ENCODE results near the gene FABP6.
"Not testable (repeated sequence)": the region's sequence is repeated elsewhere in the genome, so short reads cannot be mapped to it uniquely, and the experiment has no call there.

FABP6 gene

DNA sequence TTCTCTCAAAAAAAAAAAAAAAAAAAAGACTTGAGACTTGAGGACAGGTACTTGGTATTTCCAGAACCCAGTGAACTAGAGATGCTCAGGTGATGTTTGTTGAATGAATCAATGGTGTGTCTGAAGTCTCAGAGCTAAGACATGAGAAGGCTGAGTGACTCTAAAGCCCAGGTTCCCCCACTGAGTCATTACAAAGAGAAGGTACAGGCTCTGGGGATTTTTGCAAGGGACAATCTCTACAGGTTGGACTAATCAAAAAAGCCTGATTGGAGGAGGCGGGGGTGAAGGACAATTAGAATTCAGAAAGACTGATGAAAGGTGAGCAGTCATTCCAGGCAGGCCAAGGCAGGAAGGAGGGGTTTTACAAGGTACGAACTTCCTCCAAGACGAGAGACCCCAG is 8.2 kb upstream of the FABP6 start:
- no peak for DNase-seq (ENCODE audit: low read depth, low spot score)

DNA sequence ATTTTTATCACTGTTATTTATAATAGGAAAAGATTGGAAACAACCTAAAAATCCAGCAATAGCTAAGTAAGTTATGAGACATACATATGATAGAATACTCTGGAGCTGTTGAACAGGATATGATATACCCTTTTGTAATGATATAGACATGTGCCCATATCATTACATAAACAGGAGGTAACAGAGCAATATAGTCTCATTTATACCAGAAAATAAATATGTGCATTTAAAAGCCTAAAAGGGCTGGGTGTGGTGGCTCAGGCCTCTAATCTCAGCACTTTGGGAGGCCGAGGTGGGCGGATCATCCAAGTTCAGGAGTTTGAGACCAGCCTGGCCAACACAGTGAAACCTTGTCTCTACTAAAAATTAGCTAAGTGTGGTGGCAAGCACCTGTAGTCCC is 2.3 kb upstream of the FABP6 start:
- DNase-seq (ENCODE audit: low read depth, low spot score) = no peak

DNA sequence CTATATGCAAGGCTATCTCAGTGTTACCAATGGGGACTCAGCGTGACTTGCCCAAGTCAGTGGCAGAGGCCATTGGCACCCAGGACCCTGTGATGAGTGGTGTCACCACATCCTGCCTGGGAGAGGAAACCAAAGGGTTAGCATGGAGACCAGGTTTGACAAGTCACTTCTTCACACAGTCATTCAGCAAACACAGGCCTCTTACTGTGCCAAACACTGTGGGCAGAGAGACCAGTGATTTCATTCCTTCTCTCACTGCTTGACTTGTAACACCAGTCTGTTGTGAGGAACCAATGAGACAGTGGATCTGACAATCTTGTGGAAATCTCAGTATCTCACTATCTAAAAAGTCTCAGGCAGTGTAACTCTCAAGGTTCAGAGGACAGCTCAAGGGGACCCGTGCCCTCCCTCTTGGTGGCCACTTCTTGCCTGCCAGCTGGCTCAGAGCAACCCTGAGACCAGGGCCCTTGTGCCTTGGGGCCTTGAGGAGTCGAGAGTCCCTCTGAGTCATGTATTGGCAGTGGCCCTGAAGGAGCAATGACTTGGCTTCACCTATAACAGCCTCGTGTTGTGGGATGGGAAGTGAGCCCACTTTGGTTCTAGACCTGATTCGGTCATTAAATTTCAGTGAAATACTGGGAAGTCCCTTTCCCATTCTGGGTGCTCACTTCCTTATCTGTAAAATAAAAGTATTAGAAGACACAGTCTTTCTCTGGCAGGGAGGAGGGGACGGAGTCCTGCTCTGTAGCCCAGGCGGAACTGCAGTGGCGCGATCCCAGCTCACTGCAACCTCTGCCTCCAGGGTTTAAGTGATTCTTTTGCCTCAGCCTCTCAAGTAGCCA is 1.6 kb downstream of the FABP6 start:
- DNase-seq (ENCODE audit: low read depth, low spot score) = peak; percentile 83

DNA sequence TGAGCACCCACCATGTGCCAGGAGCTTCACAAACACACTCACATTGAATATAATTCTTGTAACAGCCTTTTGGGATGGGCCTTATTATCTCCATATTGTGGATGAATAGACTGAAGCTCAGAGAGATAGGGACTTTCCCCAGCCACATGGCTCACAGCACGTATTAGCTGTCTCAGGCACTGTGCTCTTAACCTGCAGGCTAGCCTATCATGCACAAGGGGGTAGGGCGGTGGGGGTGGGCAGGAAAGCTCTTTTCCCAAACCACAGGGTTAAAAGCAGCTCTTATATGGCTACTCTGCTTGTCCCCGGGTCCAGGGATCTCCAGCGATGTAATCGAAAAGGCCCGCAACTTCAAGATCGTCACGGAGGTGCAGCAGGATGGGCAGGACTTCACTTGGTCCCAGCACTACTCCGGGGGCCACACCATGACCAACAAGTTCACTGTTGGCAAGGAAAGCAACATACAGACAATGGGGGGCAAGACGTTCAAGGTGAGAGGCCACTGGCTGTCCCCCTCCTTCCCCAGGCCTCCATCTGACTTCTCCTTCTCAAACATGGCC is 2.6 kb downstream of the FABP6 start:
- DNase-seq (ENCODE audit: low read depth, low spot score) = no peak

DNA sequence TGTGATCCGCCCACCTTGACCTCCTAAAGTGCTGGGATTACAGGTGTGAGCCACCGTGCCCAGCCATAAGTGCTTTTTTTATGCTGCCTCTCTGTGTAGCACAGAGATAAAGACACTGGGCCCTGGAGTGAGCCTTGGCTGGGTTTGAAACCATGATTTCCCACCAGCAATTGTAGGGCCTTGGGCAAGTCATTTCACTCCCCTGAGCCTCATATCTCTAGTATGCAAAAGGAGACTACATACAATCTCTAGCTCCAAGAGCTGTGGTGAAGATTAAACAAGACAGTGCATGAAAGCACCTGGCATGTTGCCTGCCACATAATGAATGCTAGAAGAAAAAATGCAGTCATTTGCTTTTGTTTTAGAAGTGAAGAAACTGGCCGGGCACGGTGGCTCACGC is 3.9 kb downstream of the FABP6 start:
- no peak for DNase-seq (ENCODE audit: low read depth, low spot score)

DNA sequence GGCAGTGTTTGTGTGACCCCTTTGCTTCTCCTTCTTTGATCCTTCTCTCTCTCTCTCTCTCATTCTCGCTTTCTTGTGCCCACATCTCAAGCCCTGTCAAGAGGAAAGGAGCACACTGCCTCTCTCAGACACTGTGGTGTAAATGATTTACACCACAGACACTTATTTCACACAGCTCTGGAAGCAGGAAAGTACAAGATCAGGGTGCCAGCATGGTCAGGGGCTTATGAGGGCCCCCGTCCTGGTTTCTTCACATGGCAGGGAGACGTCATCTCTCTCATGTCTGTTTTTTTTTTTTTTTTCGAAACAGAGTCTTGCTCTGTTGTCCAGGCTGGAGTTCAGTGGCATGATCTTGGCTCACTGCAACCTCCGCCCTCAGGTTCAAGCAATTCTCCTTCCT is 6.4 kb downstream of the FABP6 start:
- no peak for DNase-seq (ENCODE audit: low read depth, low spot score)

DNA sequence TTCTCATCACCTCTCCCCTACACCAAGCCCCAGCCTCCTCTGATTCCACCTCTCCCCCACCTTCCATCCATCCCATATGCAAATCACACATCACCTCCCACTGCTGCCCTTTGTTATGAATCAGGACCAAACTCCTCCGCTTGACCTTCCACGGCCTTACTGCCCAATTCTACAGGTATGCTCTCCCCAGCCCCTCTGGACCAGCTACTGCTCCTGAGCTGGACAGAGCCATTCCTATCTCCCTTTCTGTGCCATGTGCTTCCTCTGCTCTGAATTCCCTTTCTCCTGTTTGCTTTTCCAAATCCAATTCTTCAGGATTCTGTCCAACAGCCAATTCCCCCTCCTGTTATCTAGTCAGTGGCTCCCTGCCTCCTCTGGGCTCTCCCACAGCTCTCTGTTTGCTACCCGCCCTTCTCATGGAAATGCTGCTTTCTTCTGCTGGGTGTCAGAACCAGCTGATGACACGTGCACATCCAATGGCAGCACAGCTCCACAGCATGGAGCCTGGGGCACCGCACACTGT is 8.3 kb downstream of the FABP6 start:
- DNase-seq (ENCODE audit: low read depth, low spot score) = no peak

DNA sequence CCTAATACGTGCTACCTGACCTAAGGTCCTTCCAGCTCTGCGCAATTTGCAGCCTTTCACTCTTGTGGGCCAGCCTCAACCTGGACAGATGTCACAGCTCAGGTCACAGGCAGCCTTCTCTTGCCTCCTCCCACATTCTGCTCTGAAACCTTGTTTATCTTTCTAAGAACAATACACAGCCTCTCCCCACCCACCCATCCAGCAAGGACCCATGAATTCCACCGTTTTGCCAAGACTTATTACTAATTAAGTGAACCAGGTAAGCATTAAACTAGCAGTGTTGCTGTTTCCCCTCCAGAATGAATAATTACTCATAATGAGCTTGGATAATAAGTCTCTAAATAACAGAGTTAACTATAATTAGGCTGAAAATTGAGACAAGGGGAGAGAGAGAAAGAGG is 11.0 kb downstream of the FABP6 start:
- DNase-seq (ENCODE audit: low read depth, low spot score) = no peak

DNA sequence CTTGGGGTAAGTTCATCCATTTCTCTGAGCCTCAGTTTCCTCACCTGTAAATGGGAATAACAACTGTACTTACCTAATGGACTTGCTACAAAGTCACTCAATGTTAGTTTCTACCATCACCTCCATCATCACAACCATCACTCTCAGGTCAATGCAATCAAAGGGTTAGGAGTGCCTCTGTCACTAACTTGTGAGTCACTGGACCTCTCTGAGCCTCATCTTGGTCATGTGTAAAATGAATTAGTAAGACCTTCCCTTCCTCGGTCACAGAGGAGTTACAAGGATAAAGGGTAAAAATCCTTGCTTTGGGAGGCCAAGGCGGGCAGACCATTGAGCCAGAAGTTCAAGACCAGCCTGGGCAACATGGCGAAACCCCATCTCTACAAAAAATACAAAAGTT is 12.8 kb downstream of the FABP6 start:
- no peak for DNase-seq (ENCODE audit: low read depth, low spot score)

DNA sequence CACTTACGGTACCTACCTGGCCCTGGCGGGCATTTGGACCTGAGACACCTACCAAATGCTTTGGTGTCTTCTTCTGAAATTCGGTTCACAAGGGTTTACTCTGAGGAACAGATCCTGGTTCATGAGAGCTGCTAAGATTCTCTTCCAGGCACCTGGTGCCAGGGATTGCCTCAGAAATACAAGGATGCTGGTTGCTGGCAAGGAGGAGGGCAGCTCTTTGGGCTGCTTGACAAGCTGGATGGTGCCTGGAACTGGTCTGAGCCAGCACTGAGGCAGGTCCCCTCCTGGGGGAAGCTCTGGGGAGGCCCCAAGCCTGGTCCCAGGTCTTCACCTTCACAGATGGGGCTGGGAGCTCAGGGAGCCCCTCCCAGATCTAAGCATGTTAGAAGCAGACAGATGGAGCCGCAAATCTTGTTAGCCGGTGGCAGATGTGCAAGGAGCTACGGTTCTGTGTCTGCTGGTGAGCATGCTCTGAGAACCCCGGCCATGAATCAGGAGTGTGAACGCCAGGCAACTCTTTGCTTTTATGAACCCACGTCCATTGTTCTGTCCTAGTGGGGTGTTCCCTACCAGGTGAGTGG is 16.3 kb downstream of the FABP6 start:
- DNase-seq (ENCODE audit: low read depth, low spot score) = no peak

DNA sequence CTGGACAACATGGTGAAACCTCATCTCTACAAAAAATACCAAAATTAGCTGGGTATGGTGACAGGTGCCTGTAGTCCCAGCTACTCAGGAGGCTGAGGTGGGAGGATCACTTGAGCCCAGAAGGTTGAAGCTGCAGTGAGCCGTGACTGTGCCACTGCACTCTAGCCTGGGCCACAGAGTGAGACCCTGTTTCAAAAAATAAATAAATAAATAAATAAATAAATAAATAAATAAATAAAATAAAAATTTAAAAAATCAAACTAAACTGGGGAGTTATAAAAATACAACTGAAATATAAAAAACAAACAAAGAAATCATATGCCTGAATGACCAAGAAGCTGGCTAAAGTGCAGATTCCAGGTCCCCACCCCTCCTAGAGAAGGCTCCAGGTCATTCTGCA is 20.3 kb downstream of the FABP6 start:
- DNase-seq (ENCODE audit: low read depth, low spot score) = not testable (repeated sequence)

DNA sequence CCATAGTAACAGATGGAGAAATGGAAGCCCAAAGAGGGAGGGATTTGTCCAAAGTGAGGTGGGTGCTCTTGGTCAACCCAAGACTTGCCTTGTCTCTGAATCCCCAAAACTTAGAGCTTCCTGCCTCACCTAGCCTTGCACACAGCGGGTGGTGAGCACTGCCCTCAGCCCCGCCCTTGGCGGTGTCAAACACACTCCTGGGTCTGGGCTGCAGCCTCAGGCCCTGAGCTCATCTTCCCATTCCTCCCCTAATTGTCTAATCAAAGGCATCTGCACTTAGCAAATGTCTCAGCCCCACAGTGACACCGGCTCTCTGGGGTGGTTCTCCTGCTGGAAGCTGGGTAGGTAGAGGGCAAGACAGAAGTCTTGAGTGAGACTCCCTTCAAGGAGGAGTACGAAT is 20.9 kb downstream of the FABP6 start:
- no peak for DNase-seq (ENCODE audit: low read depth, low spot score)

DNA sequence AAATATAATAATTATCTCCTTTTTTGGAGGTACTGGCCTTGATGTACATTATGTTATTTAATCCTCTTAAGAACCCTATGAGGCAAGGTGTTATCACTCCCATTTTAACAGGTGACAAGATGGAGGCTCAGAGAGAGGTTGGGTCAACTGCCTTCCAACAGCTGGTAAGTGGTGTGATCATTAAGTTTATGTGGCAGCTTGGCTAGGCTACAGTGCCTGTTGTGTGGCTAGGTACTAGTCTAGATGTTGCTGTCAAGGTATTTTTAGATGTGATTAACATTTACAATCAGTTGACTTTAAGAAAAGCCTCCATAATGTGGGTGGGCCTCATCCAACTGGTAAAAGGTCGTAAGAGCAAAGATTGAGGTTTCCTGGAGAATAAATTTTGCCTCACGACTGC is 21.5 kb downstream of the FABP6 start:
- no peak for DNase-seq (ENCODE audit: low read depth, low spot score)

DNA sequence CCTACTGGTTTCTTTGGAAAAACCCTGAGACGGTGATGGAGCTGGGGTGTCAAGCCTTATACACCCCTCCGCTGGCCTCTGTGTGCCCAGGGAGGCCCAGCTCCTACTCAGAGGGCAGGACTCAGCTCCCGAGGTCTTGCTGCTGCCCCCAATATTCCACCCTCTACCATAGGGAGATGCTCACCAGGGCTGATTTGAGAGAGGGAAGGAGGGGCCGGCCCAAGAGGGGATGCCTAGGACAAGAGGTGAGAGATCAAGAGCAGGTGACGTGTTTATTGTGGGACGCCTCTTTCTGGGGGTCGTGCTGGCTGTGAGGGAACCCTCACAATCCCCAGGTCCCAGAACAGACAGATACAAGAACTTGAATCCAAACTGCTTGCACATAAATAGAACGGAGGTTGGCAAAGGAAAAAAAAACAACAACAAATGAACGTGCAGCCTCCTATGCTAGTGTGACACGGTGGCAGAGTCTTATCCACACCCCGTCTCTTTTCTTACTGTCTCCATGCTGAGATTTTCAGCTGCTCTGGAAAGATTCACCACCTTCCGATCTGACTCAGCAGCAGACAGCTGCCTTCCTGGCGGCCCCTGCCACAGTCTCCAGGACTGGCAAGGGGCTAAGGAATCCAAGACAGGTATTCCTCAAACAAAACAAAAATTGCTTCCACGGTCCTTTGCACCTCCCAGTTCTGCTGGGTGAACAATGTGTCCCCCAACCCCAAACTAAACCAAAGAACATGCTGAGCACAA is 22.3 kb downstream of the FABP6 start:
- DNase-seq (ENCODE audit: low read depth, low spot score) = no peak

DNA sequence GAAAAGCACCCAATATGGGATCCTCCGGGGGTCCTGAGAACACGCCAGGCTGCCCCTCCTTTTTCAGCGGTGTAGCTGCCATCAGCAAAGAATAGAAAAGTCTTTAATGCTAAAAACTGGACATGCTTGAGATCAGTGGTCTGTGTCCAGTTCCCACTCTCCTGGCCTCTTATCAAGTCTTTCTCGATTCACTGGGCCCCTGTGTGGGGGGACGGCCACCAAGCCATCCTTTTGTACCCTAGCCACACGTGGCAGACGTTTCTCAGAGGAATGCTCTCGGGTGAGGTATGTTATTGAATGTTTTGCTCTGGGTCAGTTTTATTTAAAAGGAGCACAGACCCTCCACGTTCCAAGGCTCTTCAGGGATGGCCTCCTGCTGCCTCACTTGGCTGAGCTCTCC is 23.6 kb downstream of the FABP6 start:
- DNase-seq (ENCODE audit: low read depth, low spot score) = no peak

DNA sequence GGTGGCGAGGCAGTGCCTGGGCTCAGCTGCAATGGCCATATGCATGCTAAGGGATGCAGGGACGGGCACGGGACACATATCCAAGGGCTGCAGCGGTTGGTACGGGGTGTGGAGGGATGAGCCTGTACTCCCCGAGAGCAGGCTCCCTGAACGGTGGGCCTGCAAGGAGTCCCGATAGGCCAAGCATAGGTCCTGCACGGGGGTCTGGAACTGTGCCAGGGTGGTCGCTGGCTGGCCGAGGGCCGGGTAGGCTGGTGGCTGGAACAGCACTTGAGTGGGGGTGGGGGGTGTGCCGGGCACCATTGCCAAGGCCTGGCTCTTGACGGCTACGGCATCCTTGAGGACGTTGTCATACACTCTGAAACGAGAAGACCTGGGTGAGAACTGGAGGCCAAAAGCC is 24.1 kb downstream of the FABP6 start:
- no peak for DNase-seq (ENCODE audit: low read depth, low spot score)

DNA sequence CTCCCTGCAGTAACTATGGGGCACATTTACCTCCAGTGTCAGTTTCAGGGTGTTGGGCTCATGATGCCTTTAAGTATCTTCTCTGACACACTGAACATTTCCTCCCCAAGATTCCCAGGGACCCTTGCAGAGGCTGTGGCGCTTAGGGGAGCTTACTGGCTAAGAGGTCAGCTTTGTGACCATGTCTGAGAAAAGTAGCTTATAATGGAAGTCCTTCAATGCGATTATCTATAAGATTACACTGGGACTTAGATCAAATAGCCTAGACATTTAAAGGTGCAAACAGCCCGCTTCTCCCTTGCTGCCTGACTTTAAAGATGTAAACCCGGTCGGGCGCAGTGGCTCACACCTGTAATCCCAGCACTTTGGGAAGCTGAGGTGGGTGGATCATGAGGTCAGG is 25.4 kb downstream of the FABP6 start:
- DNase-seq (ENCODE audit: low read depth, low spot score) = no peak

DNA sequence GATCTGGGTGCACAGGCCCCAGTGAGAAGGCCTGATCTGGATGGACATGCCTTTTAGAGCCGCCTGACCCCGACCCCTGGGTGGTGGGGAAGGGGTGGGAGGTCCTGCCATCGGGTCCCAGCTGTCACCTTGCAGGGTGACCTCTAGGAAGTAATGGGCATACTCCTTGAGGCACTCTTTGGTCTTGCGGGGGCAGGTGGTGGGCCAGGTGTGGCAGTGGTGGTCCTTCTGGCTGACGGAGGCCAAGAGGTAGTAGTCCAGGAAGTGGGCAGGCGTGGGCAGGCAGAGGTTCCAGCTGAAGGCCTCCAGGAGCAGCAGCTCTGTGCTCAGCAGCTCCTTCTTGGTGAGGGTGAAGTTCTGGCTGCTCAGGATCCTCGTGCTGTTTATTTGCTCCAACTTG is 30.0 kb downstream of the FABP6 start:
- DNase-seq (ENCODE audit: low read depth, low spot score) = no peak

DNA sequence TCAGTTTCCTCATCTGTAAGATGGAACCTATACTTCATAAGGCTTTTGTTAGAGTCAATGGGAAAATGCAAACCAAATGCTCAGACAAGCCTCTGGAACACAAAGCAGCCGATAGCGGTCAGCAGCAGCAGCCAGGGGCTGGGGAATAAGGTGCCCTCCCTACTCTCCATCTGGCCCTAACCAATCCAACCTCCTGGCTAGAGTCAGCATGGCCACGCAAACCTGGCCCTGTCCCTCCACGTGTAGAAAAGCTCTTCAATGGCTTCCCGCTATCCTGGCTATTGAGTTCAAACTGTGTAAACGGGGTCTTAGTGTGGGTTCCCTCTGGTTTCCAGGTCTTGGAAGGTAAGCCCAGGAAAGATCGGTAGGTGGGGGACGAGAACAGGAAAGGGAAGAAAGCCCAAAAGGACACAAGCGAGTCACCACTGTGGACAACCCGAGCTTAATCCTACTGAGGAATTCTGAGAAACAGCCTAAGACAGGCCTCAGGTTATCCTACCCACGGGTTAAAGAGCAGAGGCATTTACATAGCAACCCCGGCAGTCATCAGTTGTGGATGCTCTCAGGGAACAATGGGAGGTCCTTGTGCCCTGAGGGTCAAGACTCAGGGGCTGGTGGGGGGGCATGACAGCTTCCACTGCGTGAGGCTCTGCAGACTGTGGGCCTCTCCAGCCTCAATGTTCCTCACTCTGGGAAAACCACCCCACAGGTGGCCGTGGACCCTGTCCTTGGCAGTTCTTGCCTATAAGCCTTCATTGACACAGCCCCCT is 30.9 kb downstream of the FABP6 start:
- DNase-seq (ENCODE audit: low read depth, low spot score) = no peak

DNA sequence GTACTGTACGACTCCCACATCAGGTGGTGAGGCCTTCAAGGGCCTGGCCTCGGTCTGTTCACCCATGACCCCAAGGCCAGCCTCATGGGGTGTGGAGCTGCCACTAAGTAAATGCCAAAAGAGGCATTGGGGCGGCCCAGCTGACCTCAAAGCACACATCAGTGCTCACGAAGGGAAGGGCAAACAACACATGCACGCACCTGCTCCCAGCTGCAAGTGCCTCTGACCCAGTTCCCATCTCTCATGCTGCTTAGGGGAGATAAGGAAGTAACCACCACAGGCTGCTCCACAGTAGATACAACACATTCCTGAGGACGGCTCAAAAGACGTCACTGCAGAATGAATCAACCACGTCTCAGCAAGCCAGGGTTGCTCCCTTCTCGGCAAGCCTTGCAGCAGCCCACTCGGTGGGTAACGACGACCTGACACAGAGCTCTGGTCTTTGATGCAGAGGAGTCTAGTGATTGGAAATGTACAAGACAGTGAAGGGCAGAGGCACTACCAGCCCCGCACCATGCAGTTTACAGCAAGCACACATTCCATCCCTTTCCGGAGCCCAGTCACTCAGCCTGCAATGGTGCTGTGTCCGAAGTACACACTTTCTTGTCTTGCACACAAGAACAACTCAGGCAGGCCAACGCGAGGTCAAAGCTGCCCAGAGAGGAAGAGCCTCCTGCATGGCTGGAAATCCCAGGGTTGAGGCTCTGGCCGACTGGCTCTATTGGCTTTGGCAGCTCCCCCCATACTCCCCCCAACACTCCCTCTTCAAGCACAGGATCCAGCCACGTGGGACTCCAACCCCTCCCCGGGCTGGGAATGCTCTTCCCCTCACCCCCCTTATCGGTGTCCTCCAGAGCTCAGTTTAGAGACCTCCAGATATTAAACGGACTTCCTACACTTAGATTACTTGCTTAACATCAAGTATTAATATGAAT is 31.8 kb downstream of the FABP6 start:
- peak; percentile 87 for DNase-seq (ENCODE audit: low read depth, low spot score)
